Transverse colon (tissue), 4 donors: ENCODE measurements around the gene RBFOX2.

Experiments
- CTCF ChIP-seq, 5 experiments: fragments of 200-600 bp in 3 of 5; fragments of 450-650 bp in 2 of 5; sonication (generic) in 3 of 5; IDR thresholded peaks; 1 replicate in 2 of 5; 2 replicates in 3 of 5; pipeline ENCODE4 v1.5.1; 2016 to 2017; ENCODE audit warnings: antibody characterized with exemption in 5 of 5, inconsistent platforms in 3 of 5, mild to moderate bottlenecking in 2 of 5, moderate library complexity in 1 of 5
- POLR2AphosphoS5 ChIP-seq, 3 donors: sonication (generic); formaldehyde crosslinking; IDR thresholded peaks; one replicate each; pipeline ENCODE4 v1.6.1; 2016; ENCODE audit warnings: antibody characterized with exemption in 3 of 3

- TF ChIP-seq POLR2AphosphoS5 (IDR thresholded peaks at IDR 0.05), result peak in 1 of 3 donors; percentile 41
- peak; percentile 50 to 62 (median 56) for TF ChIP-seq CTCF (IDR thresholded peaks at IDR 0.05)
Measured at GRCh38 chr22:35921777-35922176, 106.8 kb downstream of the RBFOX2 start.
